A549 treated with CpdA at 1 μM for 4 hours (cell line): ENCODE data around the gene PNMA8B. TPM values are rescaled to one million over a fixed set of nuclear protein-coding genes. Genes with fewer than 3 reads are reported as not detected.

Experiments
- total RNA-seq: library from RNA; stranded (reverse); fragments of 200-300 nt; extraction: Qiagen RNA extraction; gene quantifications from 5 replicates; pipeline ENCODE4 v1.2.3, GENCODE V29; 2022; ENCODE audit warnings: low read depth

Gene PNMA8B
- not detected in 5 replicates for total RNA-seq

GRCh38 chr19:46495786-46496099, at the start of gene PNMA8B:
Gene PNMA8B (minus strand): TSS chr19:46495867. CDS start chr19:46495465, 402 bp downstream.

GRCh38 chr19:46471116-46471733, 24.4 kb downstream of the PNMA8B start, which contains the start of gene PNMA8A:
Gene PNMA8A (minus strand): TSS chr19:46471563. CDS start chr19:46471035, 528 bp downstream.

Other genes starting within 250 kb of the PNMA8B start
- gene HIF3A, start 198.8 kb downstream of the PNMA8B start, total RNA-seq: not detected in 5 replicates
- gene PPP5C, start 148.8 kb downstream of the PNMA8B start, total RNA-seq: 80.7 to 89.6 TPM (median 86.5 TPM) in 5 replicates
- not detected in 5 replicates for gene CCDC8, start 82.3 kb downstream of the PNMA8B start, total RNA-seq
- not detected in 5 replicates for gene PNMA8C, start 66.9 kb downstream of the PNMA8B start, total RNA-seq
- 10.0 to 11.8 TPM (median 11.4 TPM) in 5 replicates for gene PNMA8A, start 24.3 kb downstream of the PNMA8B start, total RNA-seq
- gene CALM3, start 105.5 kb upstream of the PNMA8B start, total RNA-seq: 198 to 251 TPM (median 238 TPM) in 5 replicates
- gene PTGIR, start 129.2 kb upstream of the PNMA8B start, total RNA-seq: 0.06 to 0.11 TPM in 2 of 5 replicates, not detected in the others
- not detected in 5 replicates for gene GNG8, start 140.3 kb upstream of the PNMA8B start, total RNA-seq
- gene DACT3, start 165.3 kb upstream of the PNMA8B start, total RNA-seq: 0.19 to 0.41 TPM (median 0.38 TPM) in 5 replicates
- 24.6 to 35.2 TPM (median 31.3 TPM) in 5 replicates for gene PRKD2, start 221.2 kb upstream of the PNMA8B start, total RNA-seq